ENCODE data around the gene GNLY. TPM values are rescaled to one million over a fixed set of nuclear protein-coding genes. Genes with fewer than 3 reads are reported as not detected.

GNLY gene
- polyA plus RNA-seq, 1 of the 3 experiments (the other 2 are of a cell fraction), result not detected

DNA sequence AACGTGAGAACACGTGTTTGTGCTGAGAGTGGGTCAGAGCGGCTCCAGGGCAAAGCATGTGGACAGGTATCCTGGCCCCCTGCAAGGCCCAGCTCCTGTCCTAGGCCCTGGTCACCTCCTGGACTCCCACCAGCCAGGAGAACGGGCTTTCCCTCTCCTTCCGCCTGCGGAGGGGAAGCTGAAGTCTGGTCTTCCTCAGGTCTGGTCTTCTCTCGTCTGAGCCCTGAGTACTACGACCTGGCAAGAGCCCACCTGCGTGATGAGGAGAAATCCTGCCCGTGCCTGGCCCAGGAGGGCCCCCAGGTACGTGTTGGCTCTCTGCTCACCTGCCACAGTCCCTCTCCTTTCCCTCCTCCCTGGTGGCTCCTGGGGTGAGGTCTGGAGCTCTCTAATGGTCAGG, 963 bp downstream of the GNLY start (continued):
- TF ChIP-seq, protein P1, sequence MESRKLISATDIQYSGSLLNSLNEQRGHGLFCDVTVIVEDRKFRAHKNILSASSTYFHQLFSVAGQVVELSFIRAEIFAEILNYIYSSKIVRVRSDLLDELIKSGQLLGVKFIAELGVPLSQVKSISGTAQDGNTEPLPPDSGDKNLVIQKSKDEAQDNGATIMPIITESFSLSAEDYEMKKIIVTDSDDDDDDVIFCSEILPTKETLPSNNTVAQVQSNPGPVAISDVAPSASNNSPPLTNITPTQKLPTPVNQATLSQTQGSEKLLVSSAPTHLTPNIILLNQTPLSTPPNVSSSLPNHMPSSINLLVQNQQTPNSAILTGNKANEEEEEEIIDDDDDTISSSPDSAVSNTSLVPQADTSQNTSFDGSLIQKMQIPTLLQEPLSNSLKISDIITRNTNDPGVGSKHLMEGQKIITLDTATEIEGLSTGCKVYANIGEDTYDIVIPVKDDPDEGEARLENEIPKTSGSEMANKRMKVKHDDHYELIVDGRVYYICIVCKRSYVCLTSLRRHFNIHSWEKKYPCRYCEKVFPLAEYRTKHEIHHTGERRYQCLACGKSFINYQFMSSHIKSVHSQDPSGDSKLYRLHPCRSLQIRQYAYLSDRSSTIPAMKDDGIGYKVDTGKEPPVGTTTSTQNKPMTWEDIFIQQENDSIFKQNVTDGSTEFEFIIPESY (IDR thresholded peaks at IDR 0.05; ENCODE audit: borderline replicate concordance, low read depth), result no peak
- no peak for TF ChIP-seq TCF12 (IDR thresholded peaks at IDR 0.05)

DNA sequence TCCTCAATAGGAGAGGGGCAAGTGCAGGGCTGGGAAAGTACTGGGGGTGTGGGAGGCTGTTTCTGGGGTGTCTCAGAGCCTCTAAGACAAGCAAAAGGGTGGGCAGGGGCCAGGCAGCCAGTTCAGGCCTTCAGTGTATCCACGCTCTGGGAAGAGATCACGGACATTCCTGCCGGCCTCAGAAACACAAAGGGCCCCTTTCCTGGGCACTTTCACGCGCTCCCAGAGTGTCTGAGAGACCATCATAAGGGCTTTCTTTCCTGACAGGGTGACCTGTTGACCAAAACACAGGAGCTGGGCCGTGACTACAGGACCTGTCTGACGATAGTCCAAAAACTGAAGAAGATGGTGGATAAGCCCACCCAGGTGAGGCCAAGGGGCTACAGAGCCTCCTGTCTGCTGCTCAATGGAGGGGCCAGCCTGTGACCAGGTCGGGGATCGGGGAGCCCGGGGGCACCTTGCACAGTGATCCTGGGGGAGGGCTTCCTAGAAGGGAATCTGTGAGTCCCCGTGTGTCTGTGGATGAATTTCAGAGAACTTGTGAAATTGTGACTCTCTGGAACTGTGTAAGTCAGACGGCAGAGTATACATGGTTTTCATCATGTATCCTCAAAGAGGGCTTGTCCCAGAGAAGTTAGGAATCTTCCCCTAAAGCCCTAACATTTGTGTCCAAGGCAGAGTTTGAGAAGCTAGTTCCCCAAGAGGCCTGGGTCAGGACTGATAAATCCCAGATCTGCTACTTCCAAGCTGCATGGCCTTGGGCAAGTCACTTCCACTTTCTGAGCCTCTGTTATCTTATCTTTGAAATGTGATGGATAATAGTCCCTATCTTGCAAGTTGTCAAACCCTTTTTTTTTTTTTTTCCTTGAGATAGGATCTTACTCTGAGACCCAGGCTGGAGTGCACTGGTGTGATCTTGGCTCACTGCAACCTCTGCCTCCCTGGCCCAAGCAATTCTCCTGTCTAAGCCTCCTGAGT, 1.8 kb downstream of the GNLY start:
- Histone ChIP-seq H2AFZ (ENCODE audit: low read depth) (no peak overlapping the region), H3K27me3 (ENCODE audit: insufficient read depth) (no peaks in the 10 kb centered on the region), H3F3A (replicated peaks; ENCODE audit: insufficient read depth) (no peaks in the 10 kb centered on the region), H3K27ac (ENCODE audit: low read depth in 2 of 2, low read length in 1 of 2) (no peak overlapping the region), H3K4me2 (no peak overlapping the region), H4K20me1 (ENCODE audit: insufficient read depth) (no peaks in the 10 kb centered on the region), H3K9ac (no peak overlapping the region), H3K36me3 (replicated peaks in 1 of 2; ENCODE audit: control insufficient read depth in 1 of 2, insufficient read depth in 2 of 2, low read length in 1 of 2) (no peaks in the 10 kb centered on the region), H3K9me2 (no peaks in the 10 kb centered on the region), H3K79me2 (ENCODE audit: insufficient read depth) (no peaks in the 10 kb centered on the region), H3K9me3 (no peaks in the 10 kb centered on the region), H3K4me1 (ENCODE audit: control insufficient read depth in 1 of 2, insufficient read depth in 2 of 2, low read depth in 1 of 2, low read length in 1 of 2) (peaks cover 0 to 4% of the 10 kb centered on the region in 2 experiments; a peak in 1 of 4 replicates), H3K4me3 (ENCODE audit: low read depth in 2 of 2, low read length in 1 of 2) (no peak overlapping the region)
- ChIA-PET CTCF (interaction anchor here (0.7 to 9.4 kb wide), 6 partner anchors 10 to 58 kb away, joined by 3 to 91 read pairs (median 6); no protein-coding TSS in a partner anchor), POLR2A (interaction anchor here (0.7 kb wide), 1 partner anchor 188 kb away, joined by 3 read pairs; no protein-coding TSS in a partner anchor)
- WGBS (ENCODE audit: low lambda C conversion rate), result 83% methylated on average over 12 of the region's 12 CpGs
- TF ChIP-seq EP300 (IDR thresholded peaks at IDR 0.05; ENCODE audit: borderline replicate concordance in 1 of 2, low read depth in 1 of 2, low read length in 1 of 2) (0 out of 4 replicates have a peak, but pooled peaks of 1 of the 2 experiments have one; percentile 7), FOSL2 (IDR thresholded peaks at IDR 0.05; ENCODE audit: borderline replicate concordance, low read depth) (no peak)
- no peak for DNase-seq

DNA sequence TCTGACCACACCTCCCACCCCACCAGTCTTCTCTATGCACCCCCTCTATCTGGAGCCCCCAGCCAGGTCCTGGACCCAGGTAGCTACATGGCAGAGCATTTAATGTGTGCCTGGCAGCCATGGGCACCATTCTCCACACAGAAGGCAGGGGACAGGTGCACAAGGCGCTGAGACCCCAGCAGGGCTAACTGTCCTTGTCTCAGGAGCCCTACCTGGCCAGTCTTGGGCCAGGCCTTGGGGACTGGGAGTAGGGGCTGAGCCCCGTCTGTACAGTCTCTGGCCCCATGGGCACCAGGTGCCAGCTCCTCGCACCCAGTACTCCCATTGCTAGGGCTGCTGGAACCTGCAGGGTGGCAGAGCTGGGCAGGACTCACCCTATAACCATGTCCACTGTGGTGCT, 2.9 kb downstream of the GNLY start:
- ChIA-PET POLR2A (no interaction called here), CTCF (interaction anchor here (1.0 to 9.4 kb wide), 7 partner anchors 9 to 117 kb away, joined by 3 to 91 read pairs (median 4); no protein-coding TSS in a partner anchor)
- Histone ChIP-seq H3K9me3 (no peaks in the 10 kb centered on the region), H3F3A (replicated peaks; ENCODE audit: insufficient read depth) (peaks cover 6% of the 10 kb centered on the region), H3K9me2 (no peaks in the 10 kb centered on the region), H4K20me1 (ENCODE audit: insufficient read depth) (no peaks in the 10 kb centered on the region), H3K27me3 (ENCODE audit: insufficient read depth) (no peaks in the 10 kb centered on the region), H3K4me3 (ENCODE audit: low read depth in 2 of 2, low read length in 1 of 2) (no peak overlapping the region), H3K4me2 (no peak overlapping the region), H3K27ac (ENCODE audit: low read depth in 2 of 2, low read length in 1 of 2) (no peak overlapping the region), H3K36me3 (replicated peaks in 1 of 2; ENCODE audit: control insufficient read depth in 1 of 2, insufficient read depth in 2 of 2, low read length in 1 of 2) (no peaks in the 10 kb centered on the region), H3K9ac (no peak overlapping the region), H3K79me2 (ENCODE audit: insufficient read depth) (no peaks in the 10 kb centered on the region), H3K4me1 (ENCODE audit: control insufficient read depth in 1 of 2, insufficient read depth in 2 of 2, low read depth in 1 of 2, low read length in 1 of 2) (peaks cover 4 to 5% of the 10 kb centered on the region in 2 experiments; a peak in 2 of 4 replicates), H2AFZ (ENCODE audit: low read depth) (no peak overlapping the region)
- no peak for DNase-seq
- WGBS (ENCODE audit: low lambda C conversion rate), result no CpG with 5 or more reads among the region's 3 CpGs
- TF ChIP-seq, protein P2, sequence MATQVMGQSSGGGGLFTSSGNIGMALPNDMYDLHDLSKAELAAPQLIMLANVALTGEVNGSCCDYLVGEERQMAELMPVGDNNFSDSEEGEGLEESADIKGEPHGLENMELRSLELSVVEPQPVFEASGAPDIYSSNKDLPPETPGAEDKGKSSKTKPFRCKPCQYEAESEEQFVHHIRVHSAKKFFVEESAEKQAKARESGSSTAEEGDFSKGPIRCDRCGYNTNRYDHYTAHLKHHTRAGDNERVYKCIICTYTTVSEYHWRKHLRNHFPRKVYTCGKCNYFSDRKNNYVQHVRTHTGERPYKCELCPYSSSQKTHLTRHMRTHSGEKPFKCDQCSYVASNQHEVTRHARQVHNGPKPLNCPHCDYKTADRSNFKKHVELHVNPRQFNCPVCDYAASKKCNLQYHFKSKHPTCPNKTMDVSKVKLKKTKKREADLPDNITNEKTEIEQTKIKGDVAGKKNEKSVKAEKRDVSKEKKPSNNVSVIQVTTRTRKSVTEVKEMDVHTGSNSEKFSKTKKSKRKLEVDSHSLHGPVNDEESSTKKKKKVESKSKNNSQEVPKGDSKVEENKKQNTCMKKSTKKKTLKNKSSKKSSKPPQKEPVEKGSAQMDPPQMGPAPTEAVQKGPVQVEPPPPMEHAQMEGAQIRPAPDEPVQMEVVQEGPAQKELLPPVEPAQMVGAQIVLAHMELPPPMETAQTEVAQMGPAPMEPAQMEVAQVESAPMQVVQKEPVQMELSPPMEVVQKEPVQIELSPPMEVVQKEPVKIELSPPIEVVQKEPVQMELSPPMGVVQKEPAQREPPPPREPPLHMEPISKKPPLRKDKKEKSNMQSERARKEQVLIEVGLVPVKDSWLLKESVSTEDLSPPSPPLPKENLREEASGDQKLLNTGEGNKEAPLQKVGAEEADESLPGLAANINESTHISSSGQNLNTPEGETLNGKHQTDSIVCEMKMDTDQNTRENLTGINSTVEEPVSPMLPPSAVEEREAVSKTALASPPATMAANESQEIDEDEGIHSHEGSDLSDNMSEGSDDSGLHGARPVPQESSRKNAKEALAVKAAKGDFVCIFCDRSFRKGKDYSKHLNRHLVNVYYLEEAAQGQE (IDR thresholded peaks at IDR 0.05; ENCODE audit: low read depth, low read length), result no peak
- TF ChIP-seq, protein P3, sequence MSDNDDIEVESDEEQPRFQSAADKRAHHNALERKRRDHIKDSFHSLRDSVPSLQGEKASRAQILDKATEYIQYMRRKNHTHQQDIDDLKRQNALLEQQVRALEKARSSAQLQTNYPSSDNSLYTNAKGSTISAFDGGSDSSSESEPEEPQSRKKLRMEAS (IDR thresholded peaks at IDR 0.05; ENCODE audit: low read depth), result no peak
- no peak for TF ChIP-seq JUND (IDR thresholded peaks at IDR 0.05)
- TF ChIP-seq, protein P4, sequence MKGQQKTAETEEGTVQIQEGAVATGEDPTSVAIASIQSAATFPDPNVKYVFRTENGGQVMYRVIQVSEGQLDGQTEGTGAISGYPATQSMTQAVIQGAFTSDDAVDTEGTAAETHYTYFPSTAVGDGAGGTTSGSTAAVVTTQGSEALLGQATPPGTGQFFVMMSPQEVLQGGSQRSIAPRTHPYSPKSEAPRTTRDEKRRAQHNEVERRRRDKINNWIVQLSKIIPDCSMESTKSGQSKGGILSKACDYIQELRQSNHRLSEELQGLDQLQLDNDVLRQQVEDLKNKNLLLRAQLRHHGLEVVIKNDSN (IDR thresholded peaks at IDR 0.05; ENCODE audit: borderline replicate concordance, low read depth), result no peak
- no peak for TF ChIP-seq EZH2phosphoT487 (IDR thresholded peaks at IDR 0.05; ENCODE audit: borderline replicate concordance, low read depth)
- no peak for TF ChIP-seq YY1 (IDR thresholded peaks at IDR 0.05; ENCODE audit: low read depth)
- no peak for TF ChIP-seq NRF1 (IDR thresholded peaks at IDR 0.05; ENCODE audit: low read depth, low read length)
- no peak for TF ChIP-seq NFIC (IDR thresholded peaks at IDR 0.05; ENCODE audit: borderline replicate concordance)
- TF ChIP-seq TEAD4 (IDR thresholded peaks at IDR 0.05; ENCODE audit: borderline replicate concordance, insufficient read depth), result no peak
- TF ChIP-seq POLR2AphosphoS5 (IDR thresholded peaks at IDR 0.05; ENCODE audit: low read depth, low read length), result no peak
- TF ChIP-seq SMC3 (IDR thresholded peaks at IDR 0.05; ENCODE audit: low read depth, low read length), result no peak
- no peak for TF ChIP-seq RCOR1 (IDR thresholded peaks at IDR 0.05; ENCODE audit: low read length)
- no peak for TF ChIP-seq FOSL2 (IDR thresholded peaks at IDR 0.05; ENCODE audit: borderline replicate concordance, low read depth)
- TF ChIP-seq FOXM1 (IDR thresholded peaks at IDR 0.05; ENCODE audit: low read depth), result no peak
- TF ChIP-seq TCF12 (IDR thresholded peaks at IDR 0.05), result no peak
- no peak for TF ChIP-seq CHD2 (IDR thresholded peaks at IDR 0.05; ENCODE audit: low read length, partially characterized antibody)
